WERI-Rb-1 (cell line): ENCODE data around the gene CAPRIN2.

Experiments used
- DNase-seq: peaks from one replicate; pipeline ENCODE4 v3.0.0-alpha.2; 2020
- H3K27ac ChIP-seq: fragments of 250-450 bp; sonication (Bioruptor Pico); 2 replicates; pipeline ENCODE4 v1.5.1; 2020; ENCODE audit warnings: mild to moderate bottlenecking, moderate library complexity
- H3K27me3 ChIP-seq: fragments of 250-450 bp; sonication (Bioruptor Pico); 2 replicates; pipeline ENCODE4 v1.5.1; 2021; ENCODE audit warnings: mild to moderate bottlenecking, low read depth, moderate library complexity; ENCODE audit not compliant: insufficient read depth, severe bottlenecking
- H3K36me3 ChIP-seq: fragments of 250-450 bp; sonication (Bioruptor Pico); 2 replicates; pipeline ENCODE4 v1.5.1; 2020; ENCODE audit warnings: mild to moderate bottlenecking, moderate library complexity
- H3K4me3 ChIP-seq: 2 replicates; pipeline ENCODE4 v1.5.1; 2011; ENCODE audit warnings: low read depth, mild to moderate bottlenecking, control low read depth, low read length
- H3K9me3 ChIP-seq: fragments of 250-450 bp; sonication (Bioruptor Pico); 2 replicates; pipeline ENCODE4 v1.5.1; 2021; ENCODE audit warnings: mild to moderate bottlenecking, moderate library complexity; ENCODE audit not compliant: severe bottlenecking
- TF ChIP-seq, protein P1 (sequence below): IDR thresholded peaks from 2 replicates; pipeline ENCODE4 v1.5.1; 2011; ENCODE audit warnings: low read depth, mild to moderate bottlenecking, control low read depth, inconsistent platforms, low read length

CAPRIN2 gene

DNA sequence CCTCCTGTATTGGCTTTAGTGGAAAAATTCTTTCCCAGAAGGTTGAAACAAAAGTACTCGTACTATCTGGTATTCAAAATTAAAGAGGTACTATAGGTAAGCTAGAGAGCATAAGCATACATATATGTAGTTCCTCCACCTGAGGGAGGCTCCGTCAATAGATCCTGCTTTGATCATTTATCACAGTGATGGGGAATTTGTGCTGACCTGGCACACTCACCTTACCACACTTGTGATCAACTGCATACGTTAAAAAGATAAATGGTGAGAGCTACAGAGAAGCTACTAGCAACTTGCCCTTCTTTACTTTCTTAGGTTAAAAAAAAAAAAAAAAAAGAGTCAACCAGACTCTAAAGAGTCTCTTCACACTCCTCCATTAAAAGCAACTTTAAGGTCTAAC is 2.5 kb downstream of the CAPRIN2 start:
- TF ChIP-seq, protein P1, sequence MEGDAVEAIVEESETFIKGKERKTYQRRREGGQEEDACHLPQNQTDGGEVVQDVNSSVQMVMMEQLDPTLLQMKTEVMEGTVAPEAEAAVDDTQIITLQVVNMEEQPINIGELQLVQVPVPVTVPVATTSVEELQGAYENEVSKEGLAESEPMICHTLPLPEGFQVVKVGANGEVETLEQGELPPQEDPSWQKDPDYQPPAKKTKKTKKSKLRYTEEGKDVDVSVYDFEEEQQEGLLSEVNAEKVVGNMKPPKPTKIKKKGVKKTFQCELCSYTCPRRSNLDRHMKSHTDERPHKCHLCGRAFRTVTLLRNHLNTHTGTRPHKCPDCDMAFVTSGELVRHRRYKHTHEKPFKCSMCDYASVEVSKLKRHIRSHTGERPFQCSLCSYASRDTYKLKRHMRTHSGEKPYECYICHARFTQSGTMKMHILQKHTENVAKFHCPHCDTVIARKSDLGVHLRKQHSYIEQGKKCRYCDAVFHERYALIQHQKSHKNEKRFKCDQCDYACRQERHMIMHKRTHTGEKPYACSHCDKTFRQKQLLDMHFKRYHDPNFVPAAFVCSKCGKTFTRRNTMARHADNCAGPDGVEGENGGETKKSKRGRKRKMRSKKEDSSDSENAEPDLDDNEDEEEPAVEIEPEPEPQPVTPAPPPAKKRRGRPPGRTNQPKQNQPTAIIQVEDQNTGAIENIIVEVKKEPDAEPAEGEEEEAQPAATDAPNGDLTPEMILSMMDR = no peak
- H3K9me3 ChIP-seq = no peaks in the 10 kb centered on the region
- H3K27me3 ChIP-seq = no peaks in the 10 kb centered on the region
- DNase-seq = no peak
- no peaks in the 10 kb centered on the region; the same call in 1 of the 2 replicates for H3K36me3 ChIP-seq
- H3K27ac ChIP-seq = no peak overlapping the region
- H3K4me3 ChIP-seq = no peak overlapping the region

DNA sequence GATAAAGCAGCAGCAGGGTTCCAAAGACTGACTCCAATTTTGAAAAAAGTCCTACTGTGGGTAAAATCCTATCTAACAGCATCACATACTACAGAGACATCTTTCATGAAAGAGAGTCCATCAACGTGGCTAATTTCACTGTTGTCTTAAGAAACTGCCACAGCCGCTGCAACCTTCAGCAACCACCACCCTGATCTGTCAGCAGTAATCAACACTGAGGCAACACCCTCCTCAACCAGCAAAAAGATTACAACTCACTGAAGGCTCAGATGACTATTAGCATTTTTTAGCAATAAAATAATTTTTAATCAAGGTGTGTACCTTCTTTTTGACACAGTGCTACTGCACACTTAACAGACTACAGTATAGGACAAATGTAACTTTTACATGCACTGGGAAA is 6.6 kb downstream of the CAPRIN2 start:
- no peak overlapping the region for H3K27ac ChIP-seq
- no peaks in the 10 kb centered on the region for H3K27me3 ChIP-seq
- TF ChIP-seq, protein P1 = no peak
- no peaks in the 10 kb centered on the region; the same call in 1 of the 2 replicates for H3K36me3 ChIP-seq
- H3K4me3 ChIP-seq = no peak overlapping the region
- H3K9me3 ChIP-seq = no peaks in the 10 kb centered on the region
- DNase-seq = no peak

DNA sequence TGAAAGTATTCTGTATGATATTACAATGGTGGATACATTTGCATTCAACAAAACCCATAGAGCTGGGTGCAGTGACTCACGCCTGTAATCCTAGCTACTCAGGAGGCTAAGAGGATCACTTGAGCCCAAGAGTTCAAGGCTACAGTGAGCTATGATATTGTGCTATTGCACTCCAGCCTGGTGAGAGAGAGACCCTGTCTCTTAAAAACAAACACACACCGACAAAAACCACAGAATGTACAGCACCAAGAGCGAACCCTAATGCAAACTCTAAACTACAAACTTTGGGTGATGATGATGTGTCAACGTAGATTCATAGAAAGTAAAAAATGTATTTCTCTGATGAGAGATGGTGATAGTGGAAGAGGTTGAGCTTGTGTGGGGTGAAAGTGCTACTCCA is 8.6 kb downstream of the CAPRIN2 start:
- peak; percentile 12 for DNase-seq
- Histone ChIP-seq H3K9me3 (no peaks in the 10 kb centered on the region), H3K4me3 (no peak overlapping the region), H3K27me3 (no peaks in the 10 kb centered on the region), H3K36me3 (no peaks in the 10 kb centered on the region; the same call in 1 of the 2 replicates), H3K27ac (no peak overlapping the region)
- TF ChIP-seq, protein P1 = no peak

DNA sequence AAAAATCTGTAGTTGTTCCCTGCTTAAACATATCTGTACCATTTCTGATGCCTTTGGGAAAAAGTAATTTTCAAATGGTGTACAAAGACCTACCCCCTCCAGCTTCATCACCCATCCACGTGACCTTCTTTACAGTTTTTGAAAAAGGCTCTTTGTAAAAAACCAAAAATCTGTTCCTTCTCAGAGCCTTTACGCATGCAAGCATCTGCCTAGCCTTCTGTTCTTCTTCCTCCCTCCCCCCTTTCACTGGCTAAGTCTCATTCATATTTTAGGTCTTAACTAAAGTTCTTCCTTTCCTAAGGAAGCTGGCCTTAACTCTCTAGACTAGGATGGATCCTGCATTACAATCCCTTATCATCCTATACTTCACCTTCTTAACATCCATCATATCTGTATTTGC is 10.4 kb downstream of the CAPRIN2 start:
- no peaks in the 10 kb centered on the region; the same call in 1 of the 2 replicates for H3K36me3 ChIP-seq
- H3K27ac ChIP-seq = no peak overlapping the region
- H3K9me3 ChIP-seq = no peaks in the 10 kb centered on the region
- H3K4me3 ChIP-seq = no peak overlapping the region
- no peak for DNase-seq
- TF ChIP-seq, protein P1 = no peak
- no peaks in the 10 kb centered on the region for H3K27me3 ChIP-seq

DNA sequence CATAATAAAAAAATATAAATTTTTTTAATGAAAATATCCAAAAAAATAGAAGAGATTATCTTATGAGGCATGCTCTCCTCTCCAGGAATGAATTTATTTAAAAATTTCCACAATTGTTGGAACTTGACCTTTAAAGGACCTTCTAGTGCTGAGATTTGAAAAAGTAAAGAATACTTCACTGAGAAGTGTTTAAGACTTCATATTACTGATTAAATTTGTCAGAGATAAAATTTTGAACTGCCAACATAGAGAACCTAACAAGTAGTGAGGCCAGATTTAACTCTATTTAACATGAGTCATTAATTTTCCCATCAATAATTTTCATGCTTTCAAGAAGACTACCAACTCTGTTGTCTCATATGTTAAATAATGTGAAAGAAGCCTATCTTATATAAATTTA is 14.5 kb downstream of the CAPRIN2 start:
- Histone ChIP-seq H3K27ac (no peak overlapping the region), H3K9me3 (no peaks in the 10 kb centered on the region), H3K36me3 (peaks cover 5% of the 10 kb centered on the region), H3K4me3 (no peak overlapping the region), H3K27me3 (no peaks in the 10 kb centered on the region)
- DNase-seq = no peak
- TF ChIP-seq, protein P1 = no peak

DNA sequence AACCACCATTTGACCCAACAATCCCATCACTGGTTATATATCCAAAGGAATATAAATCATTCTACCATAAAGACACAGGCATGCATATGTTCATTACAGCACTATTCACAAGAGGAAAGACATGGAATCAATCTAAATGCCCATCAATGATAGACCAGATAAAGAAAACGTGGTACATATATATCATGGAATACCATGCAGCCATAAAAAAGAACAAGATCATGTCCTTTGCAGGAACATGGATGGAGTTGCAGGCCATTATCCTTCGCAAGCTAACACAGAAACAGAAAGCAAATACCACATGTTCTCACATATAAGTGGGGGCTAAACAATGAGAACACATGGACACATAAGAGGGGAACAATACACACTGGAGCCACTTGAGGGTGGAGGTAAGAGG is 15.7 kb downstream of the CAPRIN2 start:
- Histone ChIP-seq H3K4me3 (no peak overlapping the region), H3K9me3 (no peaks in the 10 kb centered on the region), H3K27me3 (no peaks in the 10 kb centered on the region), H3K36me3 (peaks cover 5% of the 10 kb centered on the region), H3K27ac (no peak overlapping the region)
- no peak for DNase-seq
- TF ChIP-seq, protein P1 = no peak
